Fibroblast of skin of right biceps (primary cell): ENCODE data around the gene FREM1.

Experiments used
- DNase-seq: peaks from one replicate; pipeline ENCODE4 v3.0.0-alpha.2; 2013

Gene FREM1

DNA sequence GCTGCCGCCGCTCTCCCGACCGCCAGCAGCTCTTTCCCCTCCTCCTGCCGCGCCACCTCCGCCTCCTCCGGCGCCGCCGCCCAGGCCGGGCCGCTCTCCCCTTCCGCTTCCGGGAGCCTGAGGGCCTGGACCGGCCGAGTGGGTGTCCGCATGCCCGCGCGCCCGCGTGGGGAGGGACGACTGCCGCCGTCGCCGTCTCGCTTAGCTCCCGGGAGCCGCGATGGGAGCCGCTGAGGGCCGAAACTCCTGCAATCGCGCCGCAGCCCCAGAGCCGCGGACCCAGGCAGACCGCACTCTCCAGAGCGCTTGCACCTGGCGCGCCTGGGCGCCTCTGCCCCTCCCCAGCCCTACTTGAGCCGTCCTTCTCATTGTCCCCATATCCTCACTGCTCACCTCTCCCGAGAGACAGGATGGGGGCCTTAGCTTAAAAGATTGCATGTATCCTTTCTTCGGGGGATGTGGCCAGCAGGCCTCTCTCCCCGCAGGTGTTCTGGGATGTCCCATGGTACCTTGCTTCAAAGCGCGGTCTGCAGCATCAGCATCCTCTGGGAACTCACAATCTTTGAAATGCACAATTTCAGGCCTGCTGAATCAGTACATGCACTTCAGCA, 216.9 kb downstream of the FREM1 start, which contains the start of gene ZDHHC21:
Gene ZDHHC21 (minus strand): TSS at position 182 of the 611 bp plus-strand sequence. CDS start 19,092 bp downstream, outside the sequence.
- DNase-seq, result peak; percentile 60

DNA sequence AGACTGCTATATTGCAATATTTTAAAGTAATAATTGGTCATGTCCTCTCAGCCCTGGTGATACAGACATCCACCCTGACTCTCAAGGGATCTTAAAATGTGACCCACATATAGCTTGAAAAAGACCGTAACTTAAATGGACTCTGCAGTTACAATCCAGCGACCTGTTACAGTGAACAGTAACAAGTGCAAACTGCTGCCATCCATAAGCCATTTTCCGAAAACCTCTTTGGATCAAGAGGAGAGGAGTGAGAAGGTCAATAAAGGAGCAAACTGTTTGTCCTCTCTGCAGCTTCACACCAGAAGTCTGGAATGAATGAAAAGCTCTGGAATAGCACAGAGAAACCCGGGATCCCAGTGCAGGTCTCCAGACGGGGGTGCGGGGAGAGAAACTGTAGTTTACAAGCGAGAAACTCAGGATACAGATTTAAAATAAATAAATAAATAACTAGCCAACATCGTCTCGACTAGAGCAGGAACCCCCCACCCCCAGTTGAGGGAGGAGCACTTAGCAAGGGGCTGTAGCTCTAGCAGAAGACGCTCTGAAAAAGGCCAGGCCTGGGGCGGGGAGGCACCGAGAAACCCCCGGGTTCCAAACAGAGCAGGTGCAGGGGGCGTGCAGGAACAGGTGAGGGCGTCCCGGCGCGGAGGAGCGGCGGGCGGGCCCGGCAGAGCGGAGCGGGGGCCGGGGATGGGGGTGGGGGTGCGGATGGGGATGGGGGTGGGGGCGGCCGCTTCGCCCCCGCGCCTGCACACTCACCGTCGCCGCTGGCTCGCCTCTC, 217.6 kb downstream of the FREM1 start:
- DNase-seq, result no peak

DNA sequence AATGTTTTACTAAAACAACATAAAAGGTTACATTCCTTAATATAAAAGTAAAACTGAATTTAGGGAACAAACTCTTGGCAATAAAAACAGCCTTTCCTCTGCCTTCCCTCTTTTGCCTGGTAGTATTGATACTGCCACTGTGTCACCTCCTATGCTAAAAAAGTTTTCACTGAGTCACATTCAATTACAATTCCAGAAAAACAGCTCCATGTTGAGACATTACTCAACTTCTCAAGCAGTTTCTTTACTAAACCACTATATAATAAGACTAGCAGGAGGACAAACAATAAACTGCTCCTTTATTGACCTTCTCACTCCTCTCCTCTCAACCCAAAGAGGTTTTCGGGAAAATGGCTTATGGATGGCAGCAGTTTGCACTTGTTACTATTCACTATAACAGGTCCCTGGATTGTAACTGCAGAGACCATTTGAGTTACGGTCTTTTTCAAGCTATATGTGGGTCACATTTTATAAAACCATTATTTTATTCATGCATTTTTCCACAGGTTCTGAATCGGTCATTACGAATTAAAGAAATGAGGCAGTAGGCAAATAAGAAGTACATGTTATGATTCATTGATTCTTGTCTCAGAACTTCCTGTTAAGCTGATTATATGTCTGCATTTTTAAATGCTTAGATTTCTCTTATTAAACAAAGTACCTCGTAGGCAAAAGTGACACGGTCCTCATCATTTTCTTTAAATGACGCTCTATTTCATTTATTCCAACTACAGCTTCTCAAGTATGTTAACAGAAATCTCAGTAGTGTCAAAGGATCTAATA, 219.1 kb downstream of the FREM1 start:
- no peak for DNase-seq

DNA sequence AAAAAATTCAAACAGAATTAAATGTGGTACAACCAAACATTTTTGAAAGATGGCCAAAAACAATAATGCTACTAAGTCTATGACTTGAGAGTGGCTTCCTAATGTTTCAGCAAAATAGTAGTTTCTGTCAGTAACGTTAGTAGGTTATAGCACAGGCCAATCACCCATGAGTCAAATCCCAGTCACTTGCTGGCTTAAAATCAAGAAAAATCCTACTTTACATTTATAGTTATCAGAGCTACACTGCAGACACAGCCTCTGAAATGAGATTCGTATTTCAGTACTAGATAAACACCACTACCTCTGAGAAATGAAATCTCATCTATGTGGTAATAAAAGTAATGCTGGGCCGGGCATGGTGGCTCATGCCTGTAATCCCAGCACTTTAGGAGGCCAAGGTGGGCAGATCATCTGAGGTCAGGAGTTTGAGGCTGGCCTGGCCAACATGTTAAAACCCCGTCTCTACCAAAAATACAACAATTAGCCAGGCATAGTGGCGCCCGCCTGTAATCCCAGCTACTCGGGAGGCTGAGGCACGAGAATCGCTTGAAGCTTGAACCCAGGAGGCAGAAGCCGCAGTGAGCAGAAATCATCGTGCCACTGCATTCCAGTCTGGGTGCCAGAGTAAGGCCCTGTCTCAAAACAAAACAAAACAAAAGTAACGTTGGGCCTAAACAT, 223.0 kb downstream of the FREM1 start:
- DNase-seq, result peak; percentile 91

DNA sequence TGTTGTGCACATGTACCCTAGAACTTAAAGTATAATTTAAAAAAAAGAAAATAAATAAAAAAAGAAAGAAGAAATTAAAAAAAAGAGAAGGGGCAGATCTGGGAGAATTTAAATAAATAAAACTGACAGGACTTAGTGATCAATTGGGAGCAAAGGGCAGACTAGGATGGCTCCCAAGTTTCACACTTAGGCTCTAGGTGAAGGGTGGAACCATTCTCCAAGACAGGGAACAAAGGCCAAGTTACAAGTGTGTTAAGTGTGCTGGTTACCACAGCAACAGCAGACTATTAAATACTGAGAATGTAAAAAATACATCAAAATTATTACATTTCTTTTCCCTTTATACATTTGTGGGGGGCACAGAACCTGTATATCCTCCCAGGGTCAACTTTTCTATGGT, 224.1 kb downstream of the FREM1 start:
- DNase-seq, result no peak
